Endometrium (tissue), 2 donors: ENCODE results near the gene ALK.

Experiments used
- FAIRE-seq: peaks from 2 replicates; lab custom pipeline; 2012; peaks lifted over from hg19 to GRCh38; lab: Jason Lieb, UNC
- donor health status: control.
- donor health status: control.

Gene ALK

DNA sequence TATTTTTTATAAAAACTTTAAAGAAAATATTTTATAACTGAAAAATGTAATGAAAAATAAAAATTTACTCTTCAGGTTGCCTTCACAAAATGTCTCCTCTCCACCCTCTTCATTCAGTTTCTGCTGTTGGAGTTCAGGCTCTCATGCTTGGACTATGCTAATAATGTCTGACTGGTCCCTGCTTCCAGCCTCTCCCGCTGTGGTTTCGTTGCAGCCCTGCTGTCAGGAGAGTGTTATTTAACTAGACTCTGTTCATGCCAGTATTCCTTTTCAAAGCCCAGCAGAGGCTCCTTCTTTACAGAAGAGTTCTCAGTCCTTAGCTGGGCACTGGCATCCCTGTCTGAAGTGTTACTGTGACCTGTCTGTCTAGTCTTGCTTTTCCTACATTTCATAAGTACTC is 765.8 kb downstream of the ALK start:
- FAIRE-seq = no peak

- FAIRE-seq = no peak
Measured at GRCh38 chr2:29154610-29155009, 766.8 kb downstream of the ALK start.

DNA sequence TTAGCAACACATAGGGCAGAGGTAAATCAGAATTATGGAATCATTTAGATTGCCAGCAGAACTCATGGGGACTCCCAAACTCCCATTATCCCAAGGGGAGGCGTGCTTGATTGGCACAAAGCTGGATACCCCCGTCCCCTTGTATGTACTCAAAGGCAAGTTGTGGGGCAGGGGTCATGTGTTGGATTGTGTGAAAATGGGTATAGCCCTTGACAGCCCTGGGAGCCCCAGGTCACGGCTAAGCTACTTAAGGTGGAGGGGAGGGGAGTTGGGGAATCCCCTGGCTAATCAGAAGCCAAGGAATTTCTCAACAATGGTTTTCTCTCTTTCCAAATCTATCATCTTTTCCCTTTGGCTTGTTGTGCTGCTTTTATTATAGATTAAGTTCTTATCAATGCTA is 773.4 kb downstream of the ALK start:
- no peak for FAIRE-seq

GRCh38 chr2:29146197-29146596 is 775.2 kb downstream of the ALK start:
- no peak for FAIRE-seq

- no peak for FAIRE-seq
Measured at GRCh38 chr2:29143657-29144056, 777.7 kb downstream of the ALK start.
